Measurements from ENCODE around the gene SELENOO.

Gene SELENOO

GRCh38 chr22:50157709-50158375, 43.0 kb upstream of the SELENOO start:
- no peak for TF ChIP-seq GLIS3 (CRISPR knock-in tag; IDR thresholded peaks at IDR 0.05)
- TF ChIP-seq TCF4 (CRISPR knock-in tag; IDR thresholded peaks at IDR 0.05; ENCODE audit: borderline replicate concordance) = no peak
- TF ChIP-seq SNAI2 (CRISPR knock-in tag; IDR thresholded peaks at IDR 0.05) = no peak
- no peak for TF ChIP-seq OSR1 (CRISPR knock-in tag; IDR thresholded peaks at IDR 0.05)
- TF ChIP-seq TSHZ2 (CRISPR knock-in tag; IDR thresholded peaks at IDR 0.05) = no peak
- TF ChIP-seq CREB5 (CRISPR knock-in tag; IDR thresholded peaks at IDR 0.05; ENCODE audit: low read depth) = no peak
- TF ChIP-seq ZFP3 (CRISPR knock-in tag; IDR thresholded peaks at IDR 0.05) = no peak
- no peak for TF ChIP-seq ZC3H10 (CRISPR knock-in tag; IDR thresholded peaks at IDR 0.05)
- TF ChIP-seq ESRRG (CRISPR knock-in tag; IDR thresholded peaks at IDR 0.05) = no peak
- no peak for TF ChIP-seq BACH2 (CRISPR knock-in tag; IDR thresholded peaks at IDR 0.05; ENCODE audit: borderline replicate concordance)
- no peak for TF ChIP-seq ARNTL (CRISPR knock-in tag; IDR thresholded peaks at IDR 0.05; ENCODE audit: borderline replicate concordance, low read depth)
- TF ChIP-seq PATZ1 (CRISPR knock-in tag; IDR thresholded peaks at IDR 0.05; ENCODE audit: borderline replicate concordance) = no peak
- no peak for TF ChIP-seq TOX (CRISPR knock-in tag; IDR thresholded peaks at IDR 0.05; ENCODE audit: borderline replicate concordance)
- no peak for TF ChIP-seq CSDC2 (CRISPR knock-in tag; IDR thresholded peaks at IDR 0.05)
- TF ChIP-seq CSRNP3 (CRISPR knock-in tag; IDR thresholded peaks at IDR 0.05) = no peak
- TF ChIP-seq ZNF565 (CRISPR knock-in tag; conservative IDR thresholded peaks at IDR 0.05; ENCODE audit: low read depth) = no peak
- TF ChIP-seq ZNF8 (CRISPR knock-in tag; IDR thresholded peaks at IDR 0.05) = no peak
- no peak for TF ChIP-seq ZNF70 (CRISPR knock-in tag; IDR thresholded peaks at IDR 0.05)
- TF ChIP-seq ISL1 (CRISPR knock-in tag; IDR thresholded peaks at IDR 0.05) = no peak
- no peak for TF ChIP-seq RARB (CRISPR knock-in tag; IDR thresholded peaks at IDR 0.05)
- ATAC-seq = no peak

- TF ChIP-seq TOX (CRISPR knock-in tag; IDR thresholded peaks at IDR 0.05; ENCODE audit: borderline replicate concordance) = no peak
- no peak for TF ChIP-seq PATZ1 (CRISPR knock-in tag; IDR thresholded peaks at IDR 0.05; ENCODE audit: borderline replicate concordance)
- TF ChIP-seq PPARA (CRISPR knock-in tag; IDR thresholded peaks at IDR 0.05; ENCODE audit: borderline replicate concordance) = no peak
- no peak for TF ChIP-seq ESRRG (CRISPR knock-in tag; IDR thresholded peaks at IDR 0.05)
- TF ChIP-seq ZFP3 (CRISPR knock-in tag; IDR thresholded peaks at IDR 0.05) = no peak
- ATAC-seq = no peak
Observed at GRCh38 chr22:50160947-50161346, 39.9 kb upstream of the SELENOO start.
